Choroid plexus epithelial cell (primary cell): ENCODE results near the gene CRB3.

Source experiments
- DNase-seq: peaks from one replicate; pipeline ENCODE4 v3.0.0-alpha.2; 2010; ENCODE audit warnings: low read depth
- H3K4me3 ChIP-seq: 2 replicates; pipeline ENCODE4 v1.5.1; 2011; ENCODE audit warnings: low read depth, mild to moderate bottlenecking, control low read depth, low read length, moderate library complexity
- CTCF ChIP-seq: conservative IDR thresholded peaks from 2 replicates; pipeline ENCODE4 v1.5.1; 2011; ENCODE audit warnings: low read depth, mild to moderate bottlenecking, control low read depth, inconsistent platforms, low read length, moderate library complexity

The CRB3 gene

GRCh38 chr19:6440905-6441304, 23.2 kb upstream of the CRB3 start:
- TF ChIP-seq CTCF = no peak
- no peak for DNase-seq
- H3K4me3 ChIP-seq = no peak overlapping the region

- DNase-seq = no peak
- H3K4me3 ChIP-seq = no peak overlapping the region
- no peak for TF ChIP-seq CTCF
These were observed 21.9 kb upstream of the CRB3 start for GRCh38 chr19:6442087-6442688.

- DNase-seq = no peak
- no peak for TF ChIP-seq CTCF
- H3K4me3 ChIP-seq = no peak overlapping the region
These were observed 20.1 kb upstream of the CRB3 start for GRCh38 chr19:6443986-6444385.

DNA sequence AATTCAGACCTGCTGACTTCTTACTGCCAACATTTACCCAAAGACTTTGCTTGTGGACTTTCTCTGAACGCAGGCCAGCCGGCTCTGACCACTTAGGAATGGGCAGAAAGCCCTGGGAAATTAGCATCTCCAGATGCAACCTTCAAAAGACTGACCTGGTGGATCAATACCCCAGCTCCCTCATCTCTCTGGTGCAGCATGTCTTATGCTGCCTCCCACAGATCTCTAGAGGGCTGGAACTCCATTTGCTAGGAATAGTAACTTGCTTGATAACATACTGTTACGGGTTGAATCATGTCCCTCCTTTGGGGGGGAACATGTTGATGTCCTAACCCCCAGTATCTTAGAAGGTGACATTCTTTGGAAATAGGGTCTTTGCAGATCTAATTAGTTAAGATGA, 17.6 kb upstream of the CRB3 start:
- DNase-seq = no peak
- no peak overlapping the region for H3K4me3 ChIP-seq
- no peak for TF ChIP-seq CTCF

GRCh38 chr19:6448045-6448444, 16.0 kb upstream of the CRB3 start:
- no peak for DNase-seq
- TF ChIP-seq CTCF = no peak
- H3K4me3 ChIP-seq = no peak overlapping the region

DNA sequence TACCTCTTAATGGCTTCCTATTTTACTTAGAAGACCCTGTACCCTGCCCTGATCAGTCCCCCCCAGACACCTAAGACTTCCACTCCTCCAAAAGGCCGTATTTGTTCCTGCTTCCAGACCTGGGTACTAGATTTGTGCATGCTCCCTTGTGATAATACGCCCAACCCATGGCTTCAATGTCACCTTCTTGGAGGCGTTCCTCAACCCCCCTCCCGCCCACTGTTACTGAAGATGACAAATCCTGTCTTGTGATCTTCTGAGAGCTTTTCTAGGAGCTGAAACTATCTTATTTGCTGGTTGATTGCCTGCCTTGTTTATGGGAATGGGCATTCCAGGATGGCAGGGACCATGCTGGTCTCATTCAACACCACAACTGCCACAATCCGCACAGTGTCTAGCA, 13.9 kb upstream of the CRB3 start:
- DNase-seq = no peak
- TF ChIP-seq CTCF = no peak
- no peak overlapping the region for H3K4me3 ChIP-seq

GRCh38 chr19:6451583-6452222, 12.4 kb upstream of the CRB3 start:
- no peak for TF ChIP-seq CTCF
- no peak overlapping the region for H3K4me3 ChIP-seq
- no peak for DNase-seq
